ENCODE measurements around the gene NUDT22. TPM values are rescaled to one million over a fixed set of nuclear protein-coding genes. Genes with fewer than 3 reads are reported as not detected.

Gene NUDT22
- total and polyA plus RNA-seq, 7 experiments from 2014 or later = 40.7 to 94.0 (median 56.9) TPM

DNA sequence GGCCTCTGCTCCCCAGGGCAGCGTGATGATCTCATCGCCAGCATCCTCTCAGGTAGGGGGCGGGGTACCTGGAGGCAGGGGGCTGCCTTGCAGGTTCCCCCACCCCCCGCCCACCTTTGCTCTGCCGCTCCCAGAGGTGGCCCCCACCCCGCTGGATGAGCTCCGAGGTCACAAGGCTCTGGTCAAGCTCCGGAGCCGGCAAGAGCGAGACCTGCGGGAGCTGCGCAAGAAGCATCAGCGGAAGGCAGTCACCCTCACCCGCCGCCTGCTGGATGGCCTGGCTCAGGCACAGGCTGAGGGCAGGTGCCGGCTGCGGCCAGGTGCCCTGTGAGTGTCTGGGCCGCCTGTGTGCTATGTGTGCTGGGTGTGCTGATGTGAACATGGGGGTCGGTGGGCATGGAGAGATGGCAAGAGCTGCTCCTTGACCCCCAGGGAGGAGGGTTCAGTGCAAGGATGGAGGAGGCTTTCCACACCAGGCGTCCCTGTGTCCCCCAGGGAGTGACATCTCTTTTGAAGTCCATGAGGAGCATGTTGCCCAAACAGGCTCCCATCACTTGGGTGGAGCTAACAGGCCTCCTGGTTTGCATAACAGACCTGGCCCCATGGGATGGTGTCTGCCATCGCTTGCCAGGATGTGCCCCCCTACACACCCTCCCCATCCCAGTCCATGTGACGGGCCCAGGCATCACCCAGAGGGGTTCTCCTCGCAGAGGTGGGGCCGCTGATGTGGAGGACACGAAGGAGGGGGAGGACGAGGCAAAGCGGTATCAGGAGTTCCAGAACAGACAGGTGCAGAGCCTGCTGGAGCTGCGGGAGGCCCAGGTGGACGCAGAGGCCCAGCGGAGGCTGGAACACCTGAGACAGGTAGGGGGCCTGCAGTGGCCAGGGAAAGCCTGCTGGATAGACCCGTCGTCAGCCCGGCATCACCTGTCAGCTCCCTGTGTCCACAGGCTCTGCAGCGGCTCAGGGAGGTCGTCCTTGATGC lies 39.4 kb downstream of the NUDT22 start:
- no peaks in the 10 kb centered on the region for H3K27me3 Mint-ChIP-seq
- CTCF ChIA-PET = no interaction called here
- Histone ChIP-seq H3K4me3 (ENCODE audit: low read length) (no peak overlapping the region), H3K4me1 (ENCODE audit: control insufficient read depth in 2 of 2, insufficient read depth in 2 of 2, low read length in 2 of 2) (peaks cover 8 to 10% of the 10 kb centered on the region in 2 donors), H3K36me3 (ENCODE audit: control insufficient read depth in 2 of 3, insufficient read depth in 3 of 3, low read length in 3 of 3) (peaks cover 0 to 7% (median 0%) of the 10 kb centered on the region in 3 experiments), H3K27ac (ENCODE audit: low read depth, low read length) (no peak overlapping the region), H3K9me3 (ENCODE audit: control insufficient read depth in 2 of 3, low read length in 3 of 3) (no peaks in the 10 kb centered on the region), H3K27me3 (ENCODE audit: control insufficient read depth in 2 of 2, insufficient read depth in 2 of 2, low read length in 2 of 2) (no peaks in the 10 kb centered on the region)
- peaks cover 8 to 23% (median 18%) of the 10 kb centered on the region in 7 donors for H3K4me1 Mint-ChIP-seq
- H3K27ac Mint-ChIP-seq = peak overlapping the region in 1 of 9 donors; percentile 83
- intact Hi-C loops (cut with micrococcal nuclease) = no loop called here
- DNase-seq = no peak
- H3K36me3 Mint-ChIP-seq = peaks cover 0 to 8% (median 0%) of the 10 kb centered on the region in 5 donors
- ATAC-seq = no peak
- POLR2A ChIA-PET = interaction anchor here (7.0 kb wide), 1 partner anchor 19 kb away, joined by 154 read pairs; the partner anchor contains the start of genes FKBP2, PLCB3 and PPP1R14B
- no peak overlapping the region for H3K4me3 Mint-ChIP-seq
- peaks cover 0 to 4% (median 0%) of the 10 kb centered on the region in 11 donors for H3K9me3 Mint-ChIP-seq

DNA sequence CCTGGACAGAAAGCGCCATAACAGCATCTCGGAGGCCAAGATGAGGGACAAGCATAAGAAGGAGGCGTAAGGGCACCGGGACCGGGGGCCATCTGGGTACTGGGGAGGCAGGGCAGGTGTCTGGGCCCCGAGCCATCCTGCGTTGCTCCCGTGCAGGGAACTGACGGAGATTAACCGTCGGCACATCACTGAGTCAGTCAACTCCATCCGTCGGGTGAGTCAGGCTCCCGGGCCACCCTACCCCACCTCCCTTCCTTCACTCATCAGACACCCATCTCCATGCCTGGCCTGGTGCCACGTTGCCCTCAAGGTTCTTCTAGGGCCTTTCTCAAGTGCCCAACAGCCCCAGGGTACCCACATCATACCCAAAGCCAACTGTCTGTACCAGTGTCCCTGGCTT lies 40.3 kb downstream of the NUDT22 start:
- CTCF ChIA-PET = no interaction called here
- H3K27me3 ChIP-seq (ENCODE audit: control insufficient read depth in 2 of 2, insufficient read depth in 2 of 2, low read length in 2 of 2) = no peaks in the 10 kb centered on the region
- H3K9me3 Mint-ChIP-seq = peaks cover 0 to 11% (median 0%) of the 10 kb centered on the region in 11 donors

DNA sequence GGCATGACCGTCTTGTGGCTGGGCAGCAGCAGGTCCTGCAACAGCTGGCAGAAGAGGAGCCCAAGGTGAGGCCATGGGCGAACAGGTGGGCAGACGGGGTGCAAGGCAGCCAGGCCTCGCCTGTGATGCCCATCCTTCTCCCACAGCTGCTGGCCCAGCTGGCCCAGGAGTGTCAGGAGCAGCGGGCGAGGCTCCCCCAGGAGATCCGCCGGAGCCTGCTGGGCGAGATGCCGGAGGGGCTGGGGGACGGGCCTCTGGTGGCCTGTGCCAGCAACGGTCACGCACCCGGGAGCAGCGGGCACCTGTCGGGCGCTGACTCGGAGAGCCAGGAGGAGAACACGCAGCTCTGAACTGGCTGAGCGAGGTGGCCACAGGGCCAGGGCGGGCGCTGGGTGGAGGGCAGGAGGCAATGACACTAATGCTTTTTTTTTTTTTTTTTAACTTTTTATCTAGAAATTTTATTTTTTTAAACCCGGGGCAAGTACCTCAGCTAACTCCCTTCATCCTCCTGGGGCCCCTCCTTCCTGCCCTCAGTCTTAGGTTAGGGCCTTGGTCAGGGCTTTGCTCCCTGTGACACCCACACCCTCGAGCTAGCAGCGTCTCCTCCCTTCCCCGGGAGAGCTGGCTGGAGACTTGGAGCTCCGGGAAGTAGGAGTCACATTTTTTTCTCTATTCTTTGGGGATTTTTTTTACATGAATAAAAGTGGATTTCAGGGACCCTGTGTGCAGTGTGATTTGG lies 41.3 kb downstream of the NUDT22 start:
- Mint-ChIP-seq H3K36me3 (peaks cover 0 to 8% (median 0%) of the 10 kb centered on the region in 5 donors), H3K4me1 (peaks cover 8 to 28% (median 24%) of the 10 kb centered on the region in 7 donors), H3K4me3 (peak overlapping the region in 4 of 10 donors; percentile 27 to 100 (median 96)), H3K27me3 (no peaks in the 10 kb centered on the region), H3K27ac (peak overlapping the region in 6 of 9 donors; percentile 36 to 98 (median 87)), H3K9me3 (peaks cover 0 to 15% (median 0%) of the 10 kb centered on the region in 11 donors)
- no peaks in the 10 kb centered on the region for H3K27me3 ChIP-seq (ENCODE audit: control insufficient read depth in 2 of 2, insufficient read depth in 2 of 2, low read length in 2 of 2)
- ChIA-PET CTCF (interaction anchor here (0.6 to 5.8 kb wide), 2 partner anchors 50 to 62 kb away, joined by 3 to 66 read pairs; partner anchors contain the start of genes FERMT3, PRDX5 and TRMT112), POLR2A (interaction anchor here (0.6 to 7.0 kb wide), 5 partner anchors 21 to 1622 kb away, joined by 3 to 154 read pairs (median 4); partner anchors contain the start of genes CATSPERZ, ESRRA, FKBP2 and NUDT22)
- ATAC-seq (no peak), DNase-seq (no peak)
- H3K36me3 ChIP-seq (ENCODE audit: control insufficient read depth in 2 of 3, insufficient read depth in 3 of 3, low read length in 3 of 3) = peaks cover 0 to 11% (median 0%) of the 10 kb centered on the region in 3 experiments
- intact Hi-C loops (cut with micrococcal nuclease) = no loop called here
- H3K27ac ChIP-seq (ENCODE audit: low read depth, low read length) = peak overlapping the region; percentile 95
- H3K4me1 ChIP-seq (ENCODE audit: control insufficient read depth in 2 of 2, insufficient read depth in 2 of 2, low read length in 2 of 2) = peaks cover 8 to 10% of the 10 kb centered on the region in 2 donors
- H3K9me3 ChIP-seq (ENCODE audit: control insufficient read depth in 2 of 3, low read length in 3 of 3) = no peaks in the 10 kb centered on the region
- H3K4me3 ChIP-seq (ENCODE audit: low read length) = no peak overlapping the region

More for the DNA sequence above, 40.3 kb downstream of the NUDT22 start:
- H3K27ac Mint-ChIP-seq = peak overlapping the region in 1 of 9 donors; percentile 9
- peaks cover 8 to 10% of the 10 kb centered on the region in 2 donors for H3K4me1 ChIP-seq (ENCODE audit: control insufficient read depth in 2 of 2, insufficient read depth in 2 of 2, low read length in 2 of 2)
- H3K36me3 Mint-ChIP-seq = peaks cover 0 to 8% (median 0%) of the 10 kb centered on the region in 5 donors
- peaks cover 0 to 8% (median 0%) of the 10 kb centered on the region in 3 experiments for H3K36me3 ChIP-seq (ENCODE audit: control insufficient read depth in 2 of 3, insufficient read depth in 3 of 3, low read length in 3 of 3)
- peaks cover 8 to 23% (median 19%) of the 10 kb centered on the region in 7 donors for H3K4me1 Mint-ChIP-seq
- POLR2A ChIA-PET = interaction anchor here (7.0 kb wide), 1 partner anchor 20 kb away, joined by 154 read pairs; the partner anchor contains the start of genes FKBP2, PLCB3 and PPP1R14B
- H3K9me3 ChIP-seq (ENCODE audit: control insufficient read depth in 2 of 3, low read length in 3 of 3) = no peaks in the 10 kb centered on the region
- H3K27ac ChIP-seq (ENCODE audit: low read depth, low read length) = no peak overlapping the region
- H3K4me3 Mint-ChIP-seq = no peak overlapping the region
- intact Hi-C loops (cut with micrococcal nuclease) = no loop called here
- no peak for DNase-seq
- no peak for ATAC-seq
- no peak overlapping the region for H3K4me3 ChIP-seq (ENCODE audit: low read length)
- no peaks in the 10 kb centered on the region for H3K27me3 Mint-ChIP-seq

GRCh38 chr11:64268025-64268892 lies 42.2 kb downstream of the NUDT22 start:
- Histone ChIP-seq H3K4me3 (ENCODE audit: low read length) (peak overlapping the region; percentile 91), H3K27ac (ENCODE audit: low read depth, low read length) (peak overlapping the region; percentile 95), H3K4me1 (ENCODE audit: control insufficient read depth in 2 of 2, insufficient read depth in 2 of 2, low read length in 2 of 2) (peaks cover 8 to 10% of the 10 kb centered on the region in 2 donors), H3K27me3 (ENCODE audit: control insufficient read depth in 2 of 2, insufficient read depth in 2 of 2, low read length in 2 of 2) (no peaks in the 10 kb centered on the region), H3K36me3 (ENCODE audit: control insufficient read depth in 2 of 3, insufficient read depth in 3 of 3, low read length in 3 of 3) (peaks cover 0 to 7% (median 0%) of the 10 kb centered on the region in 3 experiments), H3K9me3 (ENCODE audit: control insufficient read depth in 2 of 3, low read length in 3 of 3) (no peaks in the 10 kb centered on the region)
- ATAC-seq = no peak
- ChIA-PET POLR2A (interaction anchor here (0.6 to 7.0 kb wide), 13 partner anchors 13 to 1623 kb away, joined by 3 to 154 read pairs (median 5); partner anchors contain the start of genes BAD, CATSPERZ, ESRRA and FERMT3), CTCF (interaction anchor here (1.1 to 5.8 kb wide), 4 partner anchors 18 to 67 kb away, joined by 5 to 66 read pairs (median 7); partner anchors contain the start of genes FERMT3, PLCB3 and TRMT112)
- H3K27ac Mint-ChIP-seq = peak overlapping the region; percentile 70 to 99 (median 96)
- intact Hi-C loops (cut with micrococcal nuclease) = no loop called here
- peak overlapping the region; percentile 87 to 100 (median 97) for H3K4me3 Mint-ChIP-seq
- no peaks in the 10 kb centered on the region for H3K27me3 Mint-ChIP-seq
- H3K4me1 Mint-ChIP-seq = peaks cover 8 to 29% (median 24%) of the 10 kb centered on the region in 7 donors
- no peak for DNase-seq
- peaks cover 0 to 15% (median 0%) of the 10 kb centered on the region in 11 donors for H3K9me3 Mint-ChIP-seq
- peaks cover 0 to 6% (median 0%) of the 10 kb centered on the region in 5 donors for H3K36me3 Mint-ChIP-seq

DNA sequence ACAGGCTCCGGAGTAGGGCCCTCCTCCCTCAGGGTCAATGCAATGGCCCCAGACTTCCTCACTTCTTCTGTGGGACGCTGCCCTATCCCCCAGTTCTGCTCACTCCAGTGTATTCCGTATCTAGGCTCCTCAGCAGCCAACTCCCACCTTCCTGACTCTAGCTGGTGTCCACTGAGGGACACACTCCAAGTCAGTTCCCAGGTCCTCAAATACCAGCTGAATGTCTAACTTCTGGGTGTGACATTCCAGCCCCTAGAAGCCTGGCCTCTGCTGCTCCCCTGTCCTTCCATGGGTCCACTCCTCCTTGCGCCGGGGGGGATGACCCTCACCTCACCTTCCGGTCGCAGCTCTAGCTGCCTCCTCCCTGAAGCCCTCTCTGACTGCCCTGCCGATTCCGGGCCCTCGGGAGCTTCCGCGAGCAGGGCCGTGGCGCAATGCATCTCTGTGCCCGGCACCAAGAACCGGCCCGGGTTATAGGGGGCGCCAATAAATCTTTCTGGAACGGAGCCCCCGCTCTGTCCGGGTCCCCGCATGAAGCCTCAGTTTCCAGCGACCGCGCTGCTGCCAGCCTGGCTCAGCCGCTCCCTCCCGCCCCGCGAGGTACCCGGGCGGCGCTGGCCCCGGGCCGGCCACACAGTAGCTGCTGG lies 42.9 kb downstream of the NUDT22 start:
- no peaks in the 10 kb centered on the region for H3K27me3 Mint-ChIP-seq
- intact Hi-C loops (cut with micrococcal nuclease) = loop anchor here (1.0 kb wide), 6 partner anchors 18 to 65 kb away; partner anchors contain the start of genes PLCB3 (in 2 of the 2), DNAJC4 (in 1 of the 2), NUDT22 (in 1 of the 2) and PPP1R14B (in 1 of the 2)
- H3K36me3 ChIP-seq (ENCODE audit: control insufficient read depth in 2 of 3, insufficient read depth in 3 of 3, low read length in 3 of 3) = peaks cover 0 to 7% (median 0%) of the 10 kb centered on the region in 3 experiments
- H3K27ac ChIP-seq (ENCODE audit: low read depth, low read length) = peak overlapping the region; percentile 95
- H3K27ac Mint-ChIP-seq = peak overlapping the region; percentile 70 to 99 (median 96)
- H3K4me1 ChIP-seq (ENCODE audit: control insufficient read depth in 2 of 2, insufficient read depth in 2 of 2, low read length in 2 of 2) = peaks cover 8 to 10% of the 10 kb centered on the region in 2 donors
- CTCF ChIA-PET = interaction anchor here (0.5 to 5.8 kb wide), 7 partner anchors 17 to 68 kb away, joined by 3 to 66 read pairs (median 5); partner anchors contain the start of genes FERMT3, PLCB3 and TRMT112
- POLR2A ChIA-PET = interaction anchor here (0.7 to 7.0 kb wide), 12 partner anchors 13 to 99 kb away, joined by 3 to 154 read pairs (median 10); partner anchors contain the start of genes BAD, CATSPERZ, ESRRA and FERMT3
- ATAC-seq (no peak), DNase-seq (peak in 2 of 9 donors; percentile 22 to 63)
- H3K27me3 ChIP-seq (ENCODE audit: control insufficient read depth in 2 of 2, insufficient read depth in 2 of 2, low read length in 2 of 2) = no peaks in the 10 kb centered on the region
- H3K36me3 Mint-ChIP-seq = peaks cover 0 to 6% (median 0%) of the 10 kb centered on the region in 5 donors
- no peaks in the 10 kb centered on the region for H3K9me3 ChIP-seq (ENCODE audit: control insufficient read depth in 2 of 3, low read length in 3 of 3)
- H3K9me3 Mint-ChIP-seq = peaks cover 0 to 15% (median 0%) of the 10 kb centered on the region in 11 donors
- H3K4me1 Mint-ChIP-seq = peaks cover 8 to 29% (median 24%) of the 10 kb centered on the region in 7 donors
- peak overlapping the region; percentile 91 for H3K4me3 ChIP-seq (ENCODE audit: low read length)
- H3K4me3 Mint-ChIP-seq = peak overlapping the region; percentile 95 to 100 (median 98)
